Panc1 (cell line): ENCODE measurements around the gene PGD. TPM values are rescaled to one million over a fixed set of nuclear protein-coding genes. Genes with fewer than 3 reads are reported as not detected.
A peak's percentile ranks its signal among the peaks of the same experiment; 100 is the strongest.

Experiments
- ATAC-seq: fragments of 200-7000 bp; cut with Tn5 transposase; 2 replicates; pipeline ENCODE4 v1.9.1; 2020; ENCODE audit warnings: mild to moderate bottlenecking, moderate library complexity
- BruUV-seq: library from RNA; stranded (reverse); fragments of 400-500 nt; replicated peaks from 2 replicates; lab custom pipeline; 2021; lab: Mats Ljungman, UMichigan
- CTCF ChIA-PET: fragments of 300-600 bp; sonication (Branson Sonifier 250); formaldehyde crosslinking; loops from one replicate; lab custom pipeline; 2022; ENCODE audit warnings: antibody characterized with exemption; lab: Charles Lee
- POLR2A ChIA-PET: fragments of 300-600 bp; sonication (Branson Sonifier 250); formaldehyde crosslinking; loops from one replicate; lab custom pipeline; 2022; ENCODE audit warnings: antibody characterized with exemption; lab: Charles Lee
- DNase-seq: peaks from one replicate; pipeline ENCODE4 v3.0.0-alpha.2; 2010; ENCODE audit warnings: low read depth, low spot score
- H3K27ac ChIP-seq: 2 replicates; pipeline ENCODE4 v1.5.1; 2011; ENCODE audit warnings: mild to moderate bottlenecking, low read length, inconsistent platforms
- H3K27me3 ChIP-seq: fragments of 200-500 bp; sonication (Bioruptor generic); 2 replicates; pipeline ENCODE4 v1.6.0; 2014; ENCODE audit warnings: low read length, inconsistent platforms; ENCODE audit not compliant: control insufficient read depth, insufficient read depth
- H3K36me3 ChIP-seq: fragments of 200-500 bp; sonication (Bioruptor generic); 2 replicates; pipeline ENCODE4 v1.5.1; 2014; ENCODE audit warnings: inconsistent platforms, mild to moderate bottlenecking, low read length, moderate library complexity; ENCODE audit not compliant: control insufficient read depth, insufficient read depth
- H3K4me1 ChIP-seq: 2 replicates; pipeline ENCODE4 v1.5.1; 2011; ENCODE audit warnings: inconsistent platforms, mild to moderate bottlenecking, low read length, moderate library complexity; ENCODE audit not compliant: control insufficient read depth, insufficient read depth
- H3K4me3 ChIP-seq, 2 experiments: 2 replicates each; pipeline ENCODE4 v1.5.1; 2011 to 2012; ENCODE audit warnings: low read depth in 2 of 2, low read length in 2 of 2, mild to moderate bottlenecking in 2 of 2, inconsistent platforms in 1 of 2, moderate library complexity in 1 of 2
- H3K9me3 ChIP-seq: fragments of 200-500 bp; sonication (Bioruptor generic); 2 replicates; pipeline ENCODE4 v1.5.1; 2014; ENCODE audit warnings: low read depth, mild to moderate bottlenecking, inconsistent platforms, low read length, moderate library complexity; ENCODE audit not compliant: control insufficient read depth, insufficient read depth
- CTCF ChIP-seq: fragments of 450-650 bp; IDR thresholded peaks from 2 replicates; pipeline ENCODE4 v1.5.1; 2017; ENCODE audit warnings: mild to moderate bottlenecking
- POLR2AphosphoS5 ChIP-seq: IDR thresholded peaks from 2 replicates; pipeline ENCODE4 v1.6.1; 2012; ENCODE audit warnings: mild to moderate bottlenecking, low read depth, low read length, moderate library complexity
- REST ChIP-seq, 2 experiments: IDR thresholded peaks; 2 replicates each; pipeline ENCODE4 v1.6.1; 2011 to 2012; ENCODE audit warnings: low read depth in 2 of 2, control low read depth in 1 of 2, low read length in 1 of 2, mild to moderate bottlenecking in 1 of 2, moderate library complexity in 1 of 2; ENCODE audit not compliant: insufficient read depth in 1 of 2
- SIN3A ChIP-seq: IDR thresholded peaks from 2 replicates; pipeline ENCODE4 v1.6.1; 2012; ENCODE audit warnings: low read depth, mild to moderate bottlenecking, low read length, moderate library complexity, borderline replicate concordance; ENCODE audit not compliant: insufficient read depth
- TCF7L2 ChIP-seq: IDR thresholded peaks from 2 replicates; pipeline ENCODE4 v1.6.1; 2011; ENCODE audit warnings: mild to moderate bottlenecking, low read depth, low read length, inconsistent platforms
- in situ Hi-C: cut with HindIII; loops from 2 replicates; pipeline ENCODE4 v1.10.0; 2016; ENCODE audit warnings: low sequenced_read_pairs, low pct_unique_long_range_greater_than_20kb
- intact Hi-C: fragments of 100-400 bp; cut with micrococcal nuclease; formaldehyde crosslinking; loops from one replicate; pipeline ENCODE4 v1.10.0; 2022; ENCODE audit not compliant: unreplicated experiment
- total RNA-seq: library from RNA; stranded (reverse); gene quantifications from one replicate; pipeline ENCODE4 v1.2.1, GENCODE V29; 2021; ENCODE audit not compliant: unreplicated experiment

PGD gene
- total RNA-seq, 1 experiment from 2014 or later: 158 TPM

- ChIA-PET CTCF (no interaction called here), POLR2A (no interaction called here)
- no TSS peak for BruUV-seq
- TF ChIP-seq TCF7L2 (no peak), REST (IDR thresholded peaks at IDR 0.05; ENCODE audit: insufficient read depth in 1 of 2, low read depth in 2 of 2, low read length in 1 of 2) (no peak), CTCF (no peak), POLR2AphosphoS5 (no peak), SIN3A (no peak)
- H3K27ac ChIP-seq: no peak overlapping the region
- no peaks in the 10 kb centered on the region for H3K9me3 ChIP-seq
- no peak for ATAC-seq
- no peak for DNase-seq
- H3K27me3 ChIP-seq: no peaks in the 10 kb centered on the region
- in situ Hi-C loops: no loop called here
- peaks cover 4% of the 10 kb centered on the region; the same call in 1 of the 2 replicates for H3K36me3 ChIP-seq
- H3K4me1 ChIP-seq: no peaks in the 10 kb centered on the region
- H3K4me3 ChIP-seq: no peak overlapping the region
- intact Hi-C loops: no loop called here
These were observed 19.7 kb upstream of the PGD start for GRCh38 chr1:10379101-10379620.

- TSS peak; percentile 26 for BruUV-seq
- Histone ChIP-seq H3K4me3 (no peak overlapping the region), H3K27ac (no peak overlapping the region), H3K27me3 (no peaks in the 10 kb centered on the region), H3K9me3 (no peaks in the 10 kb centered on the region), H3K4me1 (no peaks in the 10 kb centered on the region), H3K36me3 (peaks cover 2% of the 10 kb centered on the region; the same call in 1 of the 2 replicates)
- ATAC-seq: no peak
- CTCF ChIA-PET: no interaction called here
- DNase-seq: no peak
- in situ Hi-C loops: no loop called here
- POLR2A ChIA-PET: no interaction called here
- intact Hi-C loops: no loop called here
- TF ChIP-seq TCF7L2 (no peak), POLR2AphosphoS5 (no peak), REST (IDR thresholded peaks at IDR 0.05; ENCODE audit: insufficient read depth in 1 of 2, low read depth in 2 of 2, low read length in 1 of 2) (no peak), CTCF (no peak), SIN3A (no peak)
These were observed 19.2 kb upstream of the PGD start for GRCh38 chr1:10379676-10380075.
